ENCODE data around the gene BMP2K. TPM values are rescaled to one million over a fixed set of nuclear protein-coding genes. Genes with fewer than 3 reads are reported as not detected.

Gene BMP2K
- total RNA-seq, 1 donor from 2014 or later = 24.0 TPM

DNA sequence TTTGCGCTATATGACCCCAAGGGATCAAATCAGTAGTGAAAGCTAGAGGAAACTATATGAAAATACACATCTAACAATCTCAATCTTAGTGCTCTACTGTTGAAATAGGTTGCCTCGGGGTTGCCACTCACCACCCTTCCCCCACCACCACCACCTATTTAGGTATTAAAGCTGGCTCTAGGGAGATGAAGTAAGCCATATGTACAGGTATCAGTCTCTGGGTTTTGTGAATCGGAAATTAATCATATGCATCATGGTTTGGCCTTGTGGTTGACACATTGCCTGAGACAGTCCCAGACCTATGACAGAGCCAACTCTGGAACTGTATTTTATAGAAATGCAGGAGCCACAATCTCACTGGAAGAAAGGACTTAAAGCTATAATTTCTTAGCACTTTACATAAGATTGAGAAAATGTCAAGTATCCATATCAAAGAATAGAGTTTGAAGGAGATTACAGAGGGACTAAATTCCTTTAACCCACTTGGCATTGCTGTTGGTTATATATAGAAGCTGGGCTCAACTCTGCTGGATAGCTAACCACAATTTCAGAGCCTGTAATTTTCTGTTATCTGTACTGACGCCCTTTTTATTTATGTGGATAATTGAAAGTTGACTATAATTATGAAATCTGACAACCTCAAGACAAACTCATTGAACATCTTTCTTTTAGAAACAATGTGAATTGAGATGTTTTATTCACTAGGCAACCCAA is 26.7 kb upstream of the BMP2K start:
- H3K36me3 Mint-ChIP-seq (ENCODE audit: low read depth) = no peaks in the 10 kb centered on the region
- no peak overlapping the region for H3K4me3 Mint-ChIP-seq
- H3K27me3 Mint-ChIP-seq (ENCODE audit: low read depth) = no peaks in the 10 kb centered on the region
- no peaks in the 10 kb centered on the region for H3K9me3 Mint-ChIP-seq
- TF ChIP-seq, protein P1, sequence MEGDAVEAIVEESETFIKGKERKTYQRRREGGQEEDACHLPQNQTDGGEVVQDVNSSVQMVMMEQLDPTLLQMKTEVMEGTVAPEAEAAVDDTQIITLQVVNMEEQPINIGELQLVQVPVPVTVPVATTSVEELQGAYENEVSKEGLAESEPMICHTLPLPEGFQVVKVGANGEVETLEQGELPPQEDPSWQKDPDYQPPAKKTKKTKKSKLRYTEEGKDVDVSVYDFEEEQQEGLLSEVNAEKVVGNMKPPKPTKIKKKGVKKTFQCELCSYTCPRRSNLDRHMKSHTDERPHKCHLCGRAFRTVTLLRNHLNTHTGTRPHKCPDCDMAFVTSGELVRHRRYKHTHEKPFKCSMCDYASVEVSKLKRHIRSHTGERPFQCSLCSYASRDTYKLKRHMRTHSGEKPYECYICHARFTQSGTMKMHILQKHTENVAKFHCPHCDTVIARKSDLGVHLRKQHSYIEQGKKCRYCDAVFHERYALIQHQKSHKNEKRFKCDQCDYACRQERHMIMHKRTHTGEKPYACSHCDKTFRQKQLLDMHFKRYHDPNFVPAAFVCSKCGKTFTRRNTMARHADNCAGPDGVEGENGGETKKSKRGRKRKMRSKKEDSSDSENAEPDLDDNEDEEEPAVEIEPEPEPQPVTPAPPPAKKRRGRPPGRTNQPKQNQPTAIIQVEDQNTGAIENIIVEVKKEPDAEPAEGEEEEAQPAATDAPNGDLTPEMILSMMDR (conservative IDR thresholded peaks at IDR 0.05) = no peak
- no peak for DNase-seq (ENCODE audit: low read depth, low spot score)
- H3K27ac Mint-ChIP-seq (ENCODE audit: unreplicated experiment) = no peak overlapping the region
- no peaks in the 10 kb centered on the region for H3K4me1 Mint-ChIP-seq

DNA sequence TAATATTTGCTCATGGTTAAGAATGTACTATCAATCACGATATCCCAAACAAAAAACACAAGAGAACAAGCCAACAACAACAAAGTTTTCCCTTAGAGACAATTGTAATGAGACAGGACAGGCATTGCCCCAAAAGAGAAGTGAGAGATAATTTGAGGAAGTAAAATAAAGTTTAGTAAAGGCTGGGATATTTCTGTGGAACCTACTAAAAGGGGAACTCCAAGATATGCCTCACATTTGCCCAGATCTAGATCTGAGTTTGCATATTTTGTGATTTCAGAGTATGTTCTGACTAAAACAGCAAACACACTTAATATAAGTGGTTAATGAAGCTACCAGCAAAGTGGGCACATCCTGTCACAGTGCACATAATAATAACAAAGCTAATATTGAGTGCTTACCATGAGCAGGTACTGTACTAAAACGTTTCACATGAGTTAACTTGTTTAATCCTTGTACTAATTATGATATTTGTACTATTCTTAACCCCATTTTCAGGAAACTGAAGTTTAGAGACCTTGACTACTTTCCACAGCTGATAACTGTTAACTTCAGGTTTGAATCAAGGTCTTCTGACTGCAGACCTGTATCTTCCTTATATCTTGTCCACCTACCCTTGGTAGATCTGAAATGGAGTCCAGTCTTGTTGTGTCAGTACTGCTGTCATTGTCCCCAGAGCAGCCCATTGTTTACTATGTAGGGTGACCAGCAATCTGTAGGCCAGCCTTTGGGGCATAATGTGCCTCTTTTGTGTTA is 26.0 kb upstream of the BMP2K start:
- H3K4me3 Mint-ChIP-seq = no peak overlapping the region
- no peak overlapping the region for H3K27ac Mint-ChIP-seq (ENCODE audit: unreplicated experiment)
- no peaks in the 10 kb centered on the region for H3K27me3 Mint-ChIP-seq (ENCODE audit: low read depth)
- H3K9me3 Mint-ChIP-seq = no peaks in the 10 kb centered on the region
- no peak for DNase-seq (ENCODE audit: low read depth, low spot score)
- H3K4me1 Mint-ChIP-seq = no peaks in the 10 kb centered on the region
- TF ChIP-seq, protein P1 (conservative IDR thresholded peaks at IDR 0.05) = no peak
- no peaks in the 10 kb centered on the region for H3K36me3 Mint-ChIP-seq (ENCODE audit: low read depth)

DNA sequence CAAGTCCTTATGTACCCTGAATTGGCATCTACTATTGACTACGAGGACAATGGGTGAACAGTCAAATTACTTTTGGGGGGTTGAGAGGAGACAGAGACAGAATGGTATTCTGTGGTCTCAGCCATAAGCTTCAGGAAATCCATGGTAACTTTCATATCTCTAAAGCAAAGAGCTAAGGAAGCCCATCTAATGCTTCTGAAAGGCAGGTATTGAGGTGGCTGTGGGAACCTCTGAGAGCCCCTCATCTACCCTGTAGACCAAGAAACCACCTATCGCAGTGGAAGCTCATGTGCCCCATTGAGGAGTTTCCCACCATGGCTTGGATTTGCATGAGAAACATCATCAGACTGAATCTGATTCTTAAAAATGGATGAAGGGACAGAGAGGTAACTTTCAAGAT is 23.1 kb upstream of the BMP2K start:
- Mint-ChIP-seq H3K27me3 (ENCODE audit: low read depth) (no peaks in the 10 kb centered on the region), H3K36me3 (ENCODE audit: low read depth) (no peaks in the 10 kb centered on the region), H3K27ac (ENCODE audit: unreplicated experiment) (no peak overlapping the region), H3K4me3 (no peak overlapping the region), H3K9me3 (no peaks in the 10 kb centered on the region), H3K4me1 (no peaks in the 10 kb centered on the region)
- DNase-seq (ENCODE audit: low read depth, low spot score) = no peak
- TF ChIP-seq, protein P1 (conservative IDR thresholded peaks at IDR 0.05) = no peak

DNA sequence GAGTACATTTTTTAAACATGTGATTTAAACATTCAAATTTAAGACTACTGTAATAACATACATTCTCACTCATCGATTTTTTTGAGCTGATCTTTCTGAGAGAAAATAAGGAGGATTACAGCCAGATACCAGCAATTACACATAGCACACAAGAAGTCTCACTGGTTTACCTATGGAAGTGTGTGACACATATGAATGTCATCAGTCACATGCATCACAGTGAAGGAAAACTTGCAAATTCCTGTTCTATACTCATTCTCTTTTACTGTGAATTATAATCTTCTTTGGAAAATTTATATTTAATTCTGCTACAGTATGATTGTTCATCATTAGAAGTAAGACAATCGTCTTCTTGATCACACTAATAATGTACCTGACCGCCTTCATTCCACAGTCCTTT is 21.3 kb upstream of the BMP2K start:
- no peaks in the 10 kb centered on the region for H3K27me3 Mint-ChIP-seq (ENCODE audit: low read depth)
- no peak for DNase-seq (ENCODE audit: low read depth, low spot score)
- no peaks in the 10 kb centered on the region for H3K4me1 Mint-ChIP-seq
- no peaks in the 10 kb centered on the region for H3K9me3 Mint-ChIP-seq
- H3K4me3 Mint-ChIP-seq = no peak overlapping the region
- no peaks in the 10 kb centered on the region for H3K36me3 Mint-ChIP-seq (ENCODE audit: low read depth)
- H3K27ac Mint-ChIP-seq (ENCODE audit: unreplicated experiment) = no peak overlapping the region
- TF ChIP-seq, protein P1 (conservative IDR thresholded peaks at IDR 0.05) = no peak

DNA sequence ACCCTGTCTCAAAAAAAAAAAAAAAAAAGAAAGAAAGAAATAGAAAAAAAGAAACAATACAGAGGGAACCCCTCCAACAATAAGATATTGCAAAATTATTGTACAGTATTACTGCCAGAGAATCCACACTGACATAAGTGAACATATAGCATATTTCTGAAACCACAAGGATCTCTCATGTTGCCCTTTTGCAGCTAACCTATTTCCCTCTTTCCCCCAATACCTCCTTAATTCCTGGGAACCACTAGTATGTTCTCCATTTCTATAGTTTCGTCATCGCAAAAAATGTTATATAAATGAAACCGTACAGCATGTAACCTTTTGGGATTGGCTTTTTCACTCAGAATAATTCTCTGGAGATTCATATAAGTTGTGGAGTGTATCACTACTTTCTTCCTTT is 20.0 kb upstream of the BMP2K start:
- Mint-ChIP-seq H3K27ac (ENCODE audit: unreplicated experiment) (no peak overlapping the region), H3K27me3 (ENCODE audit: low read depth) (no peaks in the 10 kb centered on the region), H3K4me1 (no peaks in the 10 kb centered on the region), H3K36me3 (ENCODE audit: low read depth) (no peaks in the 10 kb centered on the region), H3K4me3 (no peak overlapping the region), H3K9me3 (no peaks in the 10 kb centered on the region)
- no peak for DNase-seq (ENCODE audit: low read depth, low spot score)
- TF ChIP-seq, protein P1 (conservative IDR thresholded peaks at IDR 0.05) = no peak
